HEK293 (cell line): ENCODE data around the gene IMPACT.

ENCODE experiments used
- CTCF ChIA-PET: fragments of 350-600 bp; formaldehyde crosslinking; extraction: SDS; loops from one replicate; lab custom pipeline; 2021; ENCODE audit warnings: antibody characterized with exemption; lab: Yijun Ruan, JAX
- POLR2A ChIA-PET: fragments of 300-600 bp; formaldehyde crosslinking; extraction: SDS; loops from one replicate; lab custom pipeline; 2020; ENCODE audit warnings: antibody characterized with exemption, inconsistent platforms; lab: Yijun Ruan, JAX
- H3K27ac ChIP-seq: fragments of 200-500 bp; sonication (Bioruptor generic); 2 replicates; pipeline ENCODE4 v1.5.1; 2014; ENCODE audit warnings: low read depth, low read length, control low read depth, inconsistent platforms; ENCODE audit errors: extremely low read depth
- H3K36me3 ChIP-seq, 2 experiments: fragments of 200-500 bp in 1 of 2; sonication (Bioruptor generic) in 1 of 2; 1 replicate in 1 of 2; 2 replicates in 1 of 2; pipeline ENCODE4 v1.5.1; 2014 to 2017; ENCODE audit warnings: inconsistent platforms in 2 of 2, low read length in 2 of 2; ENCODE audit not compliant: control insufficient read depth in 2 of 2, insufficient read depth in 1 of 2
- H3K4me1 ChIP-seq: fragments of 200-500 bp; sonication (Bioruptor generic); 2 replicates; pipeline ENCODE4 v1.5.1; 2014; ENCODE audit warnings: mild to moderate bottlenecking, low read length, inconsistent platforms; ENCODE audit not compliant: control insufficient read depth, insufficient read depth
- H3K4me3 ChIP-seq: 2 replicates; pipeline ENCODE4 v1.5.1; 2011; ENCODE audit warnings: low read depth, mild to moderate bottlenecking, control low read depth, low read length, moderate library complexity
- H3K9me3 ChIP-seq: fragments of 200-500 bp; sonication (Bioruptor generic); 2 replicates; pipeline ENCODE4 v1.5.1; 2014; ENCODE audit warnings: low read depth, low read length, inconsistent platforms; ENCODE audit not compliant: control insufficient read depth, insufficient read depth
- GLI2 ChIP-seq: fragments of 450-650 bp; formaldehyde crosslinking; IDR thresholded peaks from 2 replicates; pipeline ENCODE4; 2017; ENCODE audit warnings: missing biosample characterization, missing genetic modification characterization, low read depth, borderline replicate concordance
- MYNN ChIP-seq: fragments of 450-650 bp; formaldehyde crosslinking; IDR thresholded peaks from 2 replicates; pipeline ENCODE4 v1.5.1; 2016; ENCODE audit warnings: missing biosample characterization, missing genetic modification characterization, borderline replicate concordance
- OSR2 ChIP-seq: fragments of 450-650 bp; formaldehyde crosslinking; IDR thresholded peaks from 2 replicates; pipeline ENCODE4 v1.5.1; 2016; ENCODE audit warnings: missing biosample characterization, missing genetic modification characterization
- SALL2 ChIP-seq: fragments of 450-650 bp; formaldehyde crosslinking; IDR thresholded peaks from 2 replicates; pipeline ENCODE4 v1.5.0; 2017; ENCODE audit warnings: missing biosample characterization, mild to moderate bottlenecking, missing genetic modification characterization, borderline replicate concordance
- ZNF114 ChIP-seq: fragments of 450-650 bp; formaldehyde crosslinking; IDR thresholded peaks from 2 replicates; pipeline ENCODE4 v1.5.0; 2017; ENCODE audit warnings: missing biosample characterization, missing genetic modification characterization
- ZNF146 ChIP-seq: fragments of 450-650 bp; formaldehyde crosslinking; IDR thresholded peaks from 2 replicates; pipeline ENCODE4 v1.5.1; 2016; ENCODE audit warnings: missing biosample characterization, missing genetic modification characterization
- ZNF16 ChIP-seq: fragments of 450-650 bp; formaldehyde crosslinking; IDR thresholded peaks from 2 replicates; pipeline ENCODE4 v1.5.1; 2016; ENCODE audit warnings: low read depth, missing biosample characterization, missing genetic modification characterization
- ZNF19 ChIP-seq: fragments of 450-650 bp; formaldehyde crosslinking; IDR thresholded peaks from 2 replicates; pipeline ENCODE4; 2016; ENCODE audit warnings: missing biosample characterization, missing genetic modification characterization, low read depth
- ZNF266 ChIP-seq: fragments of 450-650 bp; formaldehyde crosslinking; IDR thresholded peaks from 2 replicates; pipeline ENCODE4 v1.5.1; 2016; ENCODE audit warnings: missing biosample characterization, missing genetic modification characterization, low read depth
- ZNF394 ChIP-seq: fragments of 450-650 bp; formaldehyde crosslinking; IDR thresholded peaks from 2 replicates; pipeline ENCODE4 v1.5.1; 2016; ENCODE audit warnings: missing biosample characterization, missing genetic modification characterization, mild to moderate bottlenecking, moderate library complexity, borderline replicate concordance
- ZNF555 ChIP-seq: fragments of 450-650 bp; formaldehyde crosslinking; conservative IDR thresholded peaks from 2 replicates; pipeline ENCODE4 v1.5.1; 2017; ENCODE audit warnings: missing biosample characterization, mild to moderate bottlenecking, missing genetic modification characterization, inconsistent platforms
- ZNF624 ChIP-seq: fragments of 450-650 bp; formaldehyde crosslinking; IDR thresholded peaks from 2 replicates; pipeline ENCODE4 v1.5.1; 2017; ENCODE audit warnings: missing biosample characterization, missing genetic modification characterization
- ZNF664 ChIP-seq: fragments of 450-650 bp; formaldehyde crosslinking; IDR thresholded peaks from 2 replicates; pipeline ENCODE4 v1.5.1; 2016; ENCODE audit warnings: missing biosample characterization, missing genetic modification characterization
- TF ChIP-seq, protein P1 (sequence below): fragments of 450-650 bp; formaldehyde crosslinking; IDR thresholded peaks from 2 replicates; pipeline ENCODE4 v1.5.1; 2016; ENCODE audit warnings: missing biosample characterization, missing genetic modification characterization
- TF ChIP-seq, protein P2 (sequence below): fragments of 450-650 bp; formaldehyde crosslinking; IDR thresholded peaks from 2 replicates; pipeline ENCODE4 v1.5.1; 2016; ENCODE audit warnings: missing biosample characterization, missing genetic modification characterization
- TF ChIP-seq, protein P3 (sequence below): fragments of 450-650 bp; formaldehyde crosslinking; IDR thresholded peaks from 2 replicates; pipeline ENCODE4 v1.5.1; 2017; ENCODE audit warnings: missing biosample characterization, missing genetic modification characterization
- TF ChIP-seq, protein P4 (sequence below): fragments of 450-650 bp; formaldehyde crosslinking; IDR thresholded peaks from 2 replicates; pipeline ENCODE4 v1.5.1; 2016; ENCODE audit warnings: missing biosample characterization, missing genetic modification characterization
- TF ChIP-seq, protein P5 (sequence below): fragments of 450-650 bp; formaldehyde crosslinking; IDR thresholded peaks from 2 replicates; pipeline ENCODE4 v1.5.1; 2016; ENCODE audit warnings: missing biosample characterization, missing genetic modification characterization
- TF ChIP-seq, protein P6 (sequence below): fragments of 450-650 bp; formaldehyde crosslinking; IDR thresholded peaks from 2 replicates; pipeline ENCODE4 v1.5.1; 2017; ENCODE audit warnings: missing biosample characterization, missing genetic modification characterization

The IMPACT gene

DNA sequence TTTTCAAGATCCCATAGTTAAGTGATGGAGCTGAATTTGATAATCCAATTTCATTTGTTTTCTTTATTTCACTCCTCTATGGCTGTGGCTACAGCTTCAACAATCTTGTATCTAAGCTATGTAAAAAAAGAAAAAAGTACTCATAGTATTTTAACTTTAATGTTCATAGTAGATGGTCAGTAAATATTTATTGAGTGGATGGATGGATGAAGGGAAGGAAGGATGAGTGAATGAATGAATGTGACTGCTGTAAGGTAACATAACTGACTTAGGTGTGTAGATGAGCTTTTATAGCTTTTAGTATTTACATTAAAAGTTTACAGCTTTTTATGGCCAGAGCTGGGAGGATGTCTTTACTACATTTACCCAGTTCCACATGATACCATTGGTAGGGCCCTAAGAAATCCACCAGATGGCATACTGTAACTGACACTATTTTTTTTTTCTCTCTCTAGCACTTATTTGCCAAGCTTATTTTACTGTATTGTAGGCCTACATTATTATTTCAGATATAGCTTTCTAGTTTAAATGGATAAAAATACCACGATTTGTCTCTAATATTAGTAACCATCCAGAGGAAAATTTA lies 20.6 kb downstream of the IMPACT start:
- Histone ChIP-seq H3K4me1 (no peaks in the 10 kb centered on the region), H3K4me3 (no peak overlapping the region), H3K9me3 (no peaks in the 10 kb centered on the region), H3K36me3 (peaks cover 48 to 88% of the 10 kb centered on the region in 2 experiments), H3K27ac (no peak overlapping the region)
- ChIA-PET POLR2A (no interaction called here), CTCF (interaction anchor here (0.5 to 1.9 kb wide), 7 partner anchors 11 to 266 kb away, joined by 3 to 9 read pairs (median 5); partner anchors contain the start of gene HRH4)
- TF ChIP-seq ZNF664 (tag by site-specific recombination) = peak; percentile 91
- TF ChIP-seq, protein P1, sequence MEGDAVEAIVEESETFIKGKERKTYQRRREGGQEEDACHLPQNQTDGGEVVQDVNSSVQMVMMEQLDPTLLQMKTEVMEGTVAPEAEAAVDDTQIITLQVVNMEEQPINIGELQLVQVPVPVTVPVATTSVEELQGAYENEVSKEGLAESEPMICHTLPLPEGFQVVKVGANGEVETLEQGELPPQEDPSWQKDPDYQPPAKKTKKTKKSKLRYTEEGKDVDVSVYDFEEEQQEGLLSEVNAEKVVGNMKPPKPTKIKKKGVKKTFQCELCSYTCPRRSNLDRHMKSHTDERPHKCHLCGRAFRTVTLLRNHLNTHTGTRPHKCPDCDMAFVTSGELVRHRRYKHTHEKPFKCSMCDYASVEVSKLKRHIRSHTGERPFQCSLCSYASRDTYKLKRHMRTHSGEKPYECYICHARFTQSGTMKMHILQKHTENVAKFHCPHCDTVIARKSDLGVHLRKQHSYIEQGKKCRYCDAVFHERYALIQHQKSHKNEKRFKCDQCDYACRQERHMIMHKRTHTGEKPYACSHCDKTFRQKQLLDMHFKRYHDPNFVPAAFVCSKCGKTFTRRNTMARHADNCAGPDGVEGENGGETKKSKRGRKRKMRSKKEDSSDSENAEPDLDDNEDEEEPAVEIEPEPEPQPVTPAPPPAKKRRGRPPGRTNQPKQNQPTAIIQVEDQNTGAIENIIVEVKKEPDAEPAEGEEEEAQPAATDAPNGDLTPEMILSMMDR (tag by site-specific recombination) = peak; percentile 25; the same call in 1 of the 2 replicates
- TF ChIP-seq ZNF16 (tag by site-specific recombination) = no peak
- TF ChIP-seq, protein P2, sequence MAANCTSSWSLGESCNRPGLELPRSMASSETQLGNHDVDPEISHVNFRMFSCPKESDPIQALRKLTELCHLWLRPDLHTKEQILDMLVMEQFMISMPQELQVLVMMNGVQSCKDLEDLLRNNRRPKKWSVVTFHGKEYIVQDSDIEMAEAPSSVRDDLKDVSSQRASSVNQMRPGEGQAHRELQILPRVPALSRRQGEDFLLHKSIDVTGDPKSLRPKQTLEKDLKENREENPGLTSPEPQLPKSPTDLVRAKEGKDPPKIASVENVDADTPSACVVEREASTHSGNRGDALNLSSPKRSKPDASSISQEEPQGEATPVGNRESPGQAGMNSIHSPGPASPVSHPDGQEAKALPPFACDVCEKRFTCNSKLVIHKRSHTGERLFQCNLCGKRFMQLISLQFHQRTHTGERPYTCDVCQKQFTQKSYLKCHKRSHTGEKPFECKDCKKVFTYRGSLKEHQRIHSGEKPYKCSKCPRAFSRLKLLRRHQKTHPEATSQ = no peak

DNA sequence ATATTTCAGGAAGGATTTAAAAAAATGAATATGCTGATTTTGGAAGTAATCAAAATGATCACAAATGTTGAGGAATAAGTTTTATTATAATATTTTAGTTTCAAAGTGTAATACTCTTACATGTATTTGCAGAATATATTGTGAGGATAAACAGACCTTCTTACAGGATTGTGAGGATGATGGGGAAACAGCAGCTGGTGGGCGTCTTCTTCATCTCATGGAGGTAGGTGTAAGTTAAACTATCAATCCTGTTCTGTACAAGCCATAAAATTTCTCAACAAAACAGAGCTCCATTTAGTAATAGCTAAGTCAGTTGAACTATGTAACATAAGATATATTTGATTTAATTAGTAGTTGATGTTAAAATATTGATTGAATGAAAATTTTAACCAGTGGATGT lies 21.5 kb downstream of the IMPACT start:
- ChIA-PET POLR2A (no interaction called here), CTCF (interaction anchor here (1.1 to 1.9 kb wide), 3 partner anchors 12 to 35 kb away, joined by 3 to 9 read pairs (median 6); partner anchors contain the start of gene HRH4)
- peaks cover 47 to 87% of the 10 kb centered on the region in 2 experiments for H3K36me3 ChIP-seq
- no peak overlapping the region for H3K4me3 ChIP-seq
- H3K4me1 ChIP-seq = no peaks in the 10 kb centered on the region
- no peak for TF ChIP-seq ZNF19 (tag by site-specific recombination)
- TF ChIP-seq ZNF266 (tag by site-specific recombination) = no peak
- no peak for TF ChIP-seq ZNF394 (tag by site-specific recombination)
- TF ChIP-seq, protein P3, sequence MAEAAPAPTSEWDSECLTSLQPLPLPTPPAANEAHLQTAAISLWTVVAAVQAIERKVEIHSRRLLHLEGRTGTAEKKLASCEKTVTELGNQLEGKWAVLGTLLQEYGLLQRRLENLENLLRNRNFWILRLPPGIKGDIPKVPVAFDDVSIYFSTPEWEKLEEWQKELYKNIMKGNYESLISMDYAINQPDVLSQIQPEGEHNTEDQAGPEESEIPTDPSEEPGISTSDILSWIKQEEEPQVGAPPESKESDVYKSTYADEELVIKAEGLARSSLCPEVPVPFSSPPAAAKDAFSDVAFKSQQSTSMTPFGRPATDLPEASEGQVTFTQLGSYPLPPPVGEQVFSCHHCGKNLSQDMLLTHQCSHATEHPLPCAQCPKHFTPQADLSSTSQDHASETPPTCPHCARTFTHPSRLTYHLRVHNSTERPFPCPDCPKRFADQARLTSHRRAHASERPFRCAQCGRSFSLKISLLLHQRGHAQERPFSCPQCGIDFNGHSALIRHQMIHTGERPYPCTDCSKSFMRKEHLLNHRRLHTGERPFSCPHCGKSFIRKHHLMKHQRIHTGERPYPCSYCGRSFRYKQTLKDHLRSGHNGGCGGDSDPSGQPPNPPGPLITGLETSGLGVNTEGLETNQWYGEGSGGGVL (tag by site-specific recombination) = no peak
- no peak for TF ChIP-seq ZNF114 (tag by site-specific recombination)
- TF ChIP-seq ZNF555 (tag by site-specific recombination) = no peak
- TF ChIP-seq, protein P4, sequence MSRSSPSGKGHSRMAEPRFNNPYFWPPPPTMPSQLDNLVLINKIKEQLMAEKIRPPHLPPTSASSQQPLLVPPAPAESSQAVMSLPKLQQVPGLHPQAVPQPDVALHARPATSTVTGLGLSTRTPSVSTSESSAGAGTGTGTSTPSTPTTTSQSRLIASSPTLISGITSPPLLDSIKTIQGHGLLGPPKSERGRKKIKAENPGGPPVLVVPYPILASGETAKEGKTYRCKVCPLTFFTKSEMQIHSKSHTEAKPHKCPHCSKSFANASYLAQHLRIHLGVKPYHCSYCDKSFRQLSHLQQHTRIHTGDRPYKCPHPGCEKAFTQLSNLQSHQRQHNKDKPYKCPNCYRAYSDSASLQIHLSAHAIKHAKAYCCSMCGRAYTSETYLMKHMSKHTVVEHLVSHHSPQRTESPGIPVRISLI (tag by site-specific recombination) = no peak
- no peak for TF ChIP-seq SALL2 (tag by site-specific recombination)
- no peak for TF ChIP-seq ZNF624 (tag by site-specific recombination)
- TF ChIP-seq MYNN (tag by site-specific recombination) = no peak
- no peaks in the 10 kb centered on the region for H3K9me3 ChIP-seq
- H3K27ac ChIP-seq = no peak overlapping the region

DNA sequence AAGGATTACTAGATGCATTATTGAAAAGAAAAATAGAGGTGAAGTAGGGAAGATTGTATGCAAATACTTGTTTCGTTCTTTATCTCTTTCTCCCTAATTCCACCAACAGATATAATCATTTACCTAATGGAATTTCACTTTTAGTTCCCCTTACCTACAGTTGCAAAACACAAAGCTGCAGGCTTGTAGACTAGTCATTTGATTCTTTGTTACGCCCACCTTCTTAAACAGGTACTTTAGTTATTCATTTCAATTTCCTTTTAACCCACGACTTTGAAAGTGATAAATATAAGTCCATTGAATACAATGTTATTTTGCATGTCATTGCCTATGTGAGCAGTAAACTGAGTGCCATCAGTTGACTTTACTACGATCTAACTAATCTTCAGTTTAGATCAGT lies 30.1 kb downstream of the IMPACT start:
- Histone ChIP-seq H3K36me3 (peaks cover 0 to 15% of the 10 kb centered on the region in 2 experiments), H3K9me3 (no peaks in the 10 kb centered on the region), H3K4me3 (no peak overlapping the region), H3K27ac (no peak overlapping the region), H3K4me1 (no peaks in the 10 kb centered on the region)
- ChIA-PET POLR2A (no interaction called here), CTCF (no interaction called here)
- TF ChIP-seq ZNF146 (no peak), GLI2 (tag by site-specific recombination) (no peak), OSR2 (tag by site-specific recombination) (no peak)
- TF ChIP-seq, protein P5, sequence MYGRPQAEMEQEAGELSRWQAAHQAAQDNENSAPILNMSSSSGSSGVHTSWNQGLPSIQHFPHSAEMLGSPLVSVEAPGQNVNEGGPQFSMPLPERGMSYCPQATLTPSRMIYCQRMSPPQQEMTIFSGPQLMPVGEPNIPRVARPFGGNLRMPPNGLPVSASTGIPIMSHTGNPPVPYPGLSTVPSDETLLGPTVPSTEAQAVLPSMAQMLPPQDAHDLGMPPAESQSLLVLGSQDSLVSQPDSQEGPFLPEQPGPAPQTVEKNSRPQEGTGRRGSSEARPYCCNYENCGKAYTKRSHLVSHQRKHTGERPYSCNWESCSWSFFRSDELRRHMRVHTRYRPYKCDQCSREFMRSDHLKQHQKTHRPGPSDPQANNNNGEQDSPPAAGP (tag by site-specific recombination) = no peak
- TF ChIP-seq, protein P6, sequence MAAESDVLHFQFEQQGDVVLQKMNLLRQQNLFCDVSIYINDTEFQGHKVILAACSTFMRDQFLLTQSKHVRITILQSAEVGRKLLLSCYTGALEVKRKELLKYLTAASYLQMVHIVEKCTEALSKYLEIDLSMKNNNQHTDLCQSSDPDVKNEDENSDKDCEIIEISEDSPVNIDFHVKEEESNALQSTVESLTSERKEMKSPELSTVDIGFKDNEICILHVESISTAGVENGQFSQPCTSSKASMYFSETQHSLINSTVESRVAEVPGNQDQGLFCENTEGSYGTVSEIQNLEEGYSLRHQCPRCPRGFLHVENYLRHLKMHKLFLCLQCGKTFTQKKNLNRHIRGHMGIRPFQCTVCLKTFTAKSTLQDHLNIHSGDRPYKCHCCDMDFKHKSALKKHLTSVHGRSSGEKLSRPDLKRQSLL = no peak
